CMK (cell line): ENCODE measurements around the gene CST11.

Experiments used
- DNase-seq: peaks from one replicate; pipeline ENCODE4 v3.0.0-alpha.2; 2010; ENCODE audit warnings: low read depth

Gene CST11

GRCh38 chr20:23419995-23420901 is 32.4 kb downstream of the CST11 start:
- DNase-seq, result no peak

- DNase-seq, result no peak
These were observed 33.0 kb downstream of the CST11 start for GRCh38 chr20:23419657-23419994.

- DNase-seq, result no peak
These were observed 34.8 kb downstream of the CST11 start for GRCh38 chr20:23417861-23418260.

GRCh38 chr20:23415959-23416583 is 36.6 kb downstream of the CST11 start:
- no peak for DNase-seq

- DNase-seq, result no peak
These were observed 37.1 kb downstream of the CST11 start for GRCh38 chr20:23415555-23415954.

GRCh38 chr20:23414526-23415188 is 38.0 kb downstream of the CST11 start:
- DNase-seq, result no peak

GRCh38 chr20:23413862-23414422 is 38.7 kb downstream of the CST11 start:
- no peak for DNase-seq

GRCh38 chr20:23412026-23412425 is 40.6 kb downstream of the CST11 start:
- no peak for DNase-seq

GRCh38 chr20:23410916-23411695 is 41.6 kb downstream of the CST11 start:
- no peak for DNase-seq

GRCh38 chr20:23409800-23410199 is 42.9 kb downstream of the CST11 start:
- DNase-seq, result no peak

GRCh38 chr20:23408957-23409356 is 43.7 kb downstream of the CST11 start:
- no peak for DNase-seq

GRCh38 chr20:23407781-23408464 is 44.8 kb downstream of the CST11 start:
- DNase-seq, result no peak

GRCh38 chr20:23406880-23407279 is 45.8 kb downstream of the CST11 start:
- DNase-seq, result no peak

- no peak for DNase-seq
These were observed 48.5 kb downstream of the CST11 start for GRCh38 chr20:23404196-23404595.

GRCh38 chr20:23403751-23404150 is 48.9 kb downstream of the CST11 start:
- no peak for DNase-seq

- DNase-seq, result no peak
These were observed 51.6 kb downstream of the CST11 start for GRCh38 chr20:23401051-23401450.
